Upper lobe of right lung (tissue), 1 donor: ENCODE data around the gene CNTNAP2. TPM values are rescaled to one million over a fixed set of nuclear protein-coding genes. Genes with fewer than 3 reads are reported as not detected.

ENCODE experiments used
- ATAC-seq: fragments of 200-7000 bp; cut with Tn5 transposase; one replicate; pipeline ENCODE4 v1.9.1; 2020; ENCODE audit warnings: mild to moderate bottlenecking, moderate library complexity
- DNase-seq: peaks from one replicate; pipeline ENCODE4 v3.0.0-alpha.2; 2020
- H3K27ac ChIP-seq: fragments of 200-600 bp; one replicate; pipeline ENCODE4 v1.8.0; 2022
- H3K27me3 ChIP-seq: fragments of 200-600 bp; one replicate; pipeline ENCODE4 v1.8.0; 2022; ENCODE audit warnings: mild to moderate bottlenecking
- H3K36me3 ChIP-seq: fragments of 200-600 bp; one replicate; pipeline ENCODE4 v1.8.0; 2022
- H3K4me1 ChIP-seq: fragments of 200-600 bp; one replicate; pipeline ENCODE4 v1.8.0; 2022
- H3K4me3 ChIP-seq: fragments of 200-600 bp; one replicate; pipeline ENCODE4 v1.8.0; 2022; ENCODE audit warnings: mild to moderate bottlenecking
- H3K9me3 ChIP-seq: fragments of 200-600 bp; one replicate; pipeline ENCODE4 v1.8.0; 2022
- intact Hi-C: fragments of 100-400 bp; cut with DNase I; formaldehyde crosslinking; loops from one replicate; pipeline ENCODE4 v1.11.0; 2022
- total RNA-seq: library from RNA; stranded (reverse); fragmentation: NEBNext Ultra II Directional; extraction: Animal tissue kit (Norgen Biotek cat#: 25700); gene quantifications from one replicate; pipeline ENCODE4 v1.2.1, GENCODE V29; 2021
- TF ChIP-seq, protein P1 (sequence below): fragments of 200-600 bp; IDR thresholded peaks from one replicate; pipeline ENCODE4 v1.8.0; 2022; ENCODE audit warnings: antibody characterized with exemption
- donor health status: DM: no; HTN: yes; CAD: no; lungs with severe emphysema.

CNTNAP2 gene
- total RNA-seq, 1 donor from 2014 or later = 0.41 TPM

DNA sequence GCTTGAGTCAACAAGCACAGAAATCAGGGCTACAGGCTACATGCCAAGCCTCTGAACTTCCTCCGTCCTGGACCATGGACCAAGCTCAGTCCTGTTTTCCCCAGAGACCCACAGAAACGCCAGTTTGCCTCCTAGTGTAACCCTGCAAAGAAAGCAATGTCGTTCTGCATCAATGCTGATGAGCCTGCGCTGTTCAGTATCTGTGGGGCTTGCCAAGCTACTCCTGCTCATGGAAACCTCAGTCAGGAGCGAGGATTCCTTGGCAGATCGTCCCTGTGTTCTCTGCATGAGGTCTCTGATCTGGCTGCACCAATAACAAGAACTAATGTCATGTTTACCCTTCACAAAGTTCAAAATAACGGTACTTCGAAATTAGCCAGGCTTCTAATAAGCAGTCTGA lies 1978.5 kb downstream of the CNTNAP2 start:
- TF ChIP-seq, protein P1, sequence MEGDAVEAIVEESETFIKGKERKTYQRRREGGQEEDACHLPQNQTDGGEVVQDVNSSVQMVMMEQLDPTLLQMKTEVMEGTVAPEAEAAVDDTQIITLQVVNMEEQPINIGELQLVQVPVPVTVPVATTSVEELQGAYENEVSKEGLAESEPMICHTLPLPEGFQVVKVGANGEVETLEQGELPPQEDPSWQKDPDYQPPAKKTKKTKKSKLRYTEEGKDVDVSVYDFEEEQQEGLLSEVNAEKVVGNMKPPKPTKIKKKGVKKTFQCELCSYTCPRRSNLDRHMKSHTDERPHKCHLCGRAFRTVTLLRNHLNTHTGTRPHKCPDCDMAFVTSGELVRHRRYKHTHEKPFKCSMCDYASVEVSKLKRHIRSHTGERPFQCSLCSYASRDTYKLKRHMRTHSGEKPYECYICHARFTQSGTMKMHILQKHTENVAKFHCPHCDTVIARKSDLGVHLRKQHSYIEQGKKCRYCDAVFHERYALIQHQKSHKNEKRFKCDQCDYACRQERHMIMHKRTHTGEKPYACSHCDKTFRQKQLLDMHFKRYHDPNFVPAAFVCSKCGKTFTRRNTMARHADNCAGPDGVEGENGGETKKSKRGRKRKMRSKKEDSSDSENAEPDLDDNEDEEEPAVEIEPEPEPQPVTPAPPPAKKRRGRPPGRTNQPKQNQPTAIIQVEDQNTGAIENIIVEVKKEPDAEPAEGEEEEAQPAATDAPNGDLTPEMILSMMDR = no peak
- no peak overlapping the region for H3K27ac ChIP-seq
- no peaks in the 10 kb centered on the region for H3K9me3 ChIP-seq
- no peaks in the 10 kb centered on the region for H3K27me3 ChIP-seq
- ATAC-seq = no peak
- intact Hi-C loops = no loop called here
- no peak for DNase-seq
- no peaks in the 10 kb centered on the region for H3K4me1 ChIP-seq
- no peaks in the 10 kb centered on the region for H3K36me3 ChIP-seq
- H3K4me3 ChIP-seq = no peak overlapping the region

DNA sequence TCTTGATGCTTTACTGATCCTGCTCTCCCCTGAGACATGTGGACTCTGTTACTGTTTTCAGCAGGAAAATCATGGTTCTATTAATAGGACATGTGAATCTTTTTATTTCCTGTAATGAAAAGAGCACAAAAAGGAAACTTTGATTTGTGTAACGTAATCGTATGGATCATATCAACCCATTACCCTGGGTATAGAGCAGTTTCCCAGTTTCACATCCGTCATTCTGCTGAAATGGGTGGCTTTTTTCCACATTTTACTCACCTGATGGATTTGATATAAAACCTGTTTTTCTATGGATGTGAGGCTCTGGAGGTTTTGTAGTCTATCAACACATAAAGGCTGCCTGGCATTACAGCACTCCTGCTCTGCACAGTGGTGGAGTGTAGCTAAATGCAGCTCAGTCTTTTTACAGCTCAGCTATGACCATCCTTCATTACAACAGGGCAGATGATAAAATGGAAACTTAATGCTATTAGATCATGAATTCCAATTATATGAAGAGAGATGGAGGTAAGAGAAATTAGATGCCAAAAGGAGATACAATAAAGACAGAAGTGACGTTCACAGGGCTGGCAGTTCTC lies 1987.6 kb downstream of the CNTNAP2 start:
- H3K27me3 ChIP-seq = no peaks in the 10 kb centered on the region
- DNase-seq (no peak), ATAC-seq (no peak)
- no peaks in the 10 kb centered on the region for H3K4me1 ChIP-seq
- no peaks in the 10 kb centered on the region for H3K36me3 ChIP-seq
- intact Hi-C loops = no loop called here
- TF ChIP-seq, protein P1 = no peak
- no peak overlapping the region for H3K27ac ChIP-seq
- no peaks in the 10 kb centered on the region for H3K9me3 ChIP-seq
- no peak overlapping the region for H3K4me3 ChIP-seq

DNA sequence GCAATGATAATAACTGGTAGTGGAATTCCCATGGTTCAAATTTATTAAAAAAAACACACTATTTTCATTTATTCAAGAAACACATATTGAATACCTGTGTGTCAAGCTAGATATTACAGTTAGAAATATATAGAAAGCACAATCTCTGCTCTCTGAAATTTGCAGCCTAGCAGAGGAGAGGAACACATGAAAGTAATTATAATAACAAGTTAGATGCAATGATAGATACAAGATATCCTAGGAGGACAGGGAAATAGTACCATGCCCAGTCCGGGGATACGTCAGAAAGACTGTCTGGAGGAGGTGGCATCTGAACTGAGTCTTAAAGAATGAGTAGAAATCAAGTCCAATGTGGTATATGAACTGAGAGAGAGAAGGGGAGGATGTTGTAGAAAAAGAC lies 1988.3 kb downstream of the CNTNAP2 start:
- H3K4me3 ChIP-seq = no peak overlapping the region
- intact Hi-C loops = no loop called here
- DNase-seq (no peak), ATAC-seq (no peak)
- H3K4me1 ChIP-seq = no peaks in the 10 kb centered on the region
- TF ChIP-seq, protein P1 = no peak
- H3K36me3 ChIP-seq = no peaks in the 10 kb centered on the region
- H3K9me3 ChIP-seq = no peaks in the 10 kb centered on the region
- no peak overlapping the region for H3K27ac ChIP-seq
- no peaks in the 10 kb centered on the region for H3K27me3 ChIP-seq

DNA sequence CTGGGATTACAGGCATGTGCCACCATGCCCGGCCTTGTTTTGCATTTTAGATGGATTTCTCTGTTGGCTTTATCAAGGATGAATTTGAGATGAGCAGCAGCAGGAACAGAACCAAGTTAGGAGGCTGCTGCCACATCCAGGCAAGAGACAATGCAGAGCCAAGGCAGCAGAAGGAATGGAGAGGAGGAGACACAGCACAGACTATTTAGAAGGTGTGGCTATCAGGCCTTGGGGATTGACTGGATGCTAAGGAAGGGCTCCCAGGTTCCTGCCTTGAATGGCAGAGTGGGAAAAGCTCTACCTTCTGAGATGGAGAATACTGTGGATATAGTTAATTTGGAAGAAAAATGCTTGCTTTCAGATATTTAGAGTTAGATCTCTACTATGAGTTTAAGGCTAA lies 1989.3 kb downstream of the CNTNAP2 start:
- ATAC-seq (no peak), DNase-seq (no peak)
- Histone ChIP-seq H3K4me3 (no peak overlapping the region), H3K4me1 (no peaks in the 10 kb centered on the region), H3K9me3 (no peaks in the 10 kb centered on the region), H3K27ac (no peak overlapping the region), H3K27me3 (no peaks in the 10 kb centered on the region), H3K36me3 (no peaks in the 10 kb centered on the region)
- TF ChIP-seq, protein P1 = no peak
- intact Hi-C loops = no loop called here

DNA sequence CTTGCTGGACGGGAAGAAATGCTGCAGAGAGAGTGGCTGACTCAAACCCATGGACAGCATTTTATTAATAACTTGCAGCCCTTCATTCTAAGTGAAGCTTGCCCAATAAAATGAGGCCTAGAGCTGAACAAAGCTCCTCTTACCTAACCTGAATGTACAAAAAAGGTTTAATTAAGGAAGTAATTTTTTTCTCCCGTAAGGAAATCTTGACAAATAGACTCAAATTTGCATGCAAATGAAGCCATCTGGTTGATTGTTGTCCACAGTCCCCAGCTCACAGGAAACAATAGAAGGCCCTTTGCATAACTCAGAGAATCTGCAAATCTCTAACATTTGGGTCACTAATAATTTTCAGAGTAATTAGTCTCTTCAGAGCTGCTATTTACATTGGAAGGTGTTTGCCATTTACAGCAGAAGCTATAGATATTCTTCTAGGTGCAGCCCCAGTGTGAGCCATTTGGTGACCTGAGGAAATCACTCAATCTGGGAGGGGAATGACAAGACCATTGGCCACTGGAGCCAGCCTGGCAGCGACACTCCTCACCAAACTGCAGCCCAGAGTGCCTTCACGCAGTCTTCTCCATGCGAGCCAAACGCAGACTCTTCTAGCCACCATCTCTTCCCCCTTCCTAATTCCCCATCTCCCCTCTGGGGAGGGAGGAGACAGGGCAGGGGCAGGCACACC lies 1991.0 kb downstream of the CNTNAP2 start:
- no peaks in the 10 kb centered on the region for H3K9me3 ChIP-seq
- ATAC-seq = no peak
- intact Hi-C loops = no loop called here

More for the DNA sequence above, 1991.0 kb downstream of the CNTNAP2 start:
- Histone ChIP-seq H3K27ac (no peak overlapping the region), H3K36me3 (no peaks in the 10 kb centered on the region), H3K4me1 (no peaks in the 10 kb centered on the region), H3K27me3 (no peaks in the 10 kb centered on the region), H3K4me3 (no peak overlapping the region)
- TF ChIP-seq, protein P1 = no peak
- no peak for DNase-seq
